ENCODE results near the gene GPR160.

DNA sequence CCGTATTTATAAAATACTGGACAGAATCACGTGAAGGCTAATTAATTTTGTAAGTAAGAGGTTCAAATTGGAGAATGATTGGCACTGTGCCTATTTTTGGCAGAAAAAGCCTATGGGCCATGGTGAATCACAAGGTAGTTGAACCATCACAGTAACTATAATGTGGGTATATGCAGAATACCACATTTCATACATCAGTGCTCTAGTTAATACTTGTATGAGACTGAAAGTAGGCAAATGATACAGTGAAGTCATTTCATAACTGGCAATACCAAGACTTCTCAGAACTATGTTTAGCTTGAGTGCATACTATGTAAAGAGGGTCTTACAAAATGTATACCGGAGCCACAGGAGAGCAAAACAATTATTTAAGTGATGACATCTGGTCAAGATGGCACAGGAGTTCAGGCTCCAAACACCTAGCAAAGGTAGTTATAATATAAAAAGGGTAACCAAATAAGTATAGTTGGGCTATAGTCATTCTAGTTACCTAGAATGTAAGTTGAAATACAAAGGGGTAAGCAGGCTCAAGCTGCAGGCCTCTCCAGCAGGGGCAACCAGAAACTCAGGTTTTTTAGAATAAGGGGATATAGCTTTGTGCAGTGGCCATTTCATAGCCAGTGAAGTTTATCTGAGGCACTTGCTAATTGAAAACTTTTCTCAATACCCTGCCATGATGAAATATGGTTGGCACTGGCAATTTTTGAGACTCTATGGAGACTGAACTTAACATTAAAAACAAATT is 19.1 kb downstream of the GPR160 start:
- TF ChIP-seq, protein P1, sequence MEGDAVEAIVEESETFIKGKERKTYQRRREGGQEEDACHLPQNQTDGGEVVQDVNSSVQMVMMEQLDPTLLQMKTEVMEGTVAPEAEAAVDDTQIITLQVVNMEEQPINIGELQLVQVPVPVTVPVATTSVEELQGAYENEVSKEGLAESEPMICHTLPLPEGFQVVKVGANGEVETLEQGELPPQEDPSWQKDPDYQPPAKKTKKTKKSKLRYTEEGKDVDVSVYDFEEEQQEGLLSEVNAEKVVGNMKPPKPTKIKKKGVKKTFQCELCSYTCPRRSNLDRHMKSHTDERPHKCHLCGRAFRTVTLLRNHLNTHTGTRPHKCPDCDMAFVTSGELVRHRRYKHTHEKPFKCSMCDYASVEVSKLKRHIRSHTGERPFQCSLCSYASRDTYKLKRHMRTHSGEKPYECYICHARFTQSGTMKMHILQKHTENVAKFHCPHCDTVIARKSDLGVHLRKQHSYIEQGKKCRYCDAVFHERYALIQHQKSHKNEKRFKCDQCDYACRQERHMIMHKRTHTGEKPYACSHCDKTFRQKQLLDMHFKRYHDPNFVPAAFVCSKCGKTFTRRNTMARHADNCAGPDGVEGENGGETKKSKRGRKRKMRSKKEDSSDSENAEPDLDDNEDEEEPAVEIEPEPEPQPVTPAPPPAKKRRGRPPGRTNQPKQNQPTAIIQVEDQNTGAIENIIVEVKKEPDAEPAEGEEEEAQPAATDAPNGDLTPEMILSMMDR (IDR thresholded peaks at IDR 0.05; ENCODE audit: poor library complexity) = no peak
- no peak for TF ChIP-seq EZH2 (IDR thresholded peaks at IDR 0.05; ENCODE audit: borderline replicate concordance)
